GM23338 (cell line): ENCODE measurements around the gene SEL1L3. TPM values are rescaled to one million over a fixed set of nuclear protein-coding genes. Genes with fewer than 3 reads are reported as not detected.

Source experiments
- ATAC-seq: fragments of 200-7000 bp; cut with Tn5 transposase; 3 replicates; pipeline ENCODE4 v1.9.1; 2020
- DNase-seq: peaks from one replicate; pipeline ENCODE4 v3.0.0-alpha.2; 2015; ENCODE audit warnings: low spot score
- H2AFZ ChIP-seq: fragments of 200-600 bp; sonication (generic); 2 replicates; pipeline ENCODE4 v1.8.0; 2016; ENCODE audit warnings: antibody characterized with exemption, mild to moderate bottlenecking, moderate library complexity
- H3F3A ChIP-seq: fragments of 200-600 bp; sonication (generic); replicated peaks from 2 replicates; pipeline ENCODE4 v1.8.0; 2017; ENCODE audit warnings: antibody characterized with exemption, mixed run types, low read depth
- H3K27ac ChIP-seq: fragments of 200-600 bp; sonication (generic); 2 replicates; pipeline ENCODE4 v1.6.1; 2016; ENCODE audit warnings: low read depth
- H3K27me3 ChIP-seq: fragments of 200-600 bp; sonication (generic); 2 replicates; pipeline ENCODE4 v1.8.0; 2016; ENCODE audit warnings: mild to moderate bottlenecking, mixed run types, moderate library complexity; ENCODE audit not compliant: insufficient read depth
- H3K36me3 ChIP-seq: fragments of 200-600 bp; sonication (generic); 2 replicates; pipeline ENCODE4 v1.8.0; 2016; ENCODE audit warnings: mild to moderate bottlenecking; ENCODE audit not compliant: insufficient read depth
- H3K4me1 ChIP-seq: fragments of 200-600 bp; sonication (generic); 2 replicates; pipeline ENCODE4 v1.8.0; 2016; ENCODE audit warnings: mild to moderate bottlenecking, moderate library complexity; ENCODE audit not compliant: insufficient read depth
- H3K4me2 ChIP-seq: fragments of 200-600 bp; sonication (generic); 2 replicates; pipeline ENCODE4 v1.7.1; 2017; ENCODE audit warnings: mixed run types
- H3K4me3 ChIP-seq: fragments of 200-600 bp; sonication (generic); 2 replicates; pipeline ENCODE4 v1.6.1; 2016; ENCODE audit warnings: mixed run types
- H3K79me2 ChIP-seq: fragments of 200-600 bp; sonication (generic); replicated peaks from 2 replicates; pipeline ENCODE4 v1.8.0; 2017; ENCODE audit warnings: mild to moderate bottlenecking; ENCODE audit not compliant: insufficient read depth
- H3K9me2 ChIP-seq: fragments of 200-600 bp; sonication (generic); 2 replicates; pipeline ENCODE4 v1.8.0; 2017; ENCODE audit not compliant: insufficient read depth
- H4K20me1 ChIP-seq: fragments of 200-600 bp; sonication (generic); replicated peaks from 2 replicates; pipeline ENCODE4 v1.8.0; 2017; ENCODE audit warnings: mild to moderate bottlenecking; ENCODE audit not compliant: insufficient read depth
- H3K27ac Mint-ChIP-seq: 2 replicates; pipeline ENCODE4 v1.8.0; 2020; ENCODE audit warnings: inconsistent platforms, mild to moderate bottlenecking, moderate library complexity, mixed read lengths
- H3K27me3 Mint-ChIP-seq: 3 replicates; pipeline ENCODE4 v1.8.0; 2022; ENCODE audit warnings: low read depth, mild to moderate bottlenecking, moderate library complexity, mixed read lengths, inconsistent platforms; ENCODE audit not compliant: insufficient read depth, poor library complexity
- H3K36me3 Mint-ChIP-seq: 3 replicates; pipeline ENCODE4 v1.8.0; 2021; ENCODE audit warnings: low read depth, mild to moderate bottlenecking, inconsistent platforms, moderate library complexity, mixed read lengths
- H3K4me1 Mint-ChIP-seq: 3 replicates; pipeline ENCODE4 v1.8.0; 2020; ENCODE audit warnings: mild to moderate bottlenecking, inconsistent platforms, mixed read lengths
- H3K4me3 Mint-ChIP-seq: 3 replicates; pipeline ENCODE4 v1.8.0; 2021; ENCODE audit warnings: moderate library complexity, mild to moderate bottlenecking, inconsistent platforms, mixed read lengths
- H3K9me3 Mint-ChIP-seq: 3 replicates; pipeline ENCODE4 v1.8.0; 2020; ENCODE audit warnings: moderate library complexity, mild to moderate bottlenecking, inconsistent platforms, mixed read lengths
- CREB1 ChIP-seq: fragments of 250-450 bp; sonication (Bioruptor Pico); IDR thresholded peaks from 2 replicates; pipeline ENCODE4 v1.5.0; 2020; ENCODE audit warnings: low read depth, mild to moderate bottlenecking, moderate library complexity
- CTCF ChIP-seq, 2 experiments: fragments of 200-600 bp in 1 of 2; sonication (generic) in 1 of 2; conservative IDR thresholded peaks; 2 replicates each; pipeline versions ENCODE4 v1.5.1 to v1.6.1; 2016 to 2017; ENCODE audit warnings: antibody characterized with exemption in 2 of 2, low read depth in 2 of 2, mild to moderate bottlenecking in 2 of 2, moderate library complexity in 1 of 2
- ETS1 ChIP-seq: IDR thresholded peaks from 2 replicates; pipeline ENCODE4 v1.6.1; 2016; ENCODE audit warnings: antibody characterized with exemption
- EZH2 ChIP-seq: fragments of 200-600 bp; sonication (generic); IDR thresholded peaks from one replicate; pipeline ENCODE4 v1.8.0; 2017; ENCODE audit warnings: antibody characterized with exemption, mild to moderate bottlenecking, low read depth; ENCODE audit not compliant: unreplicated experiment
- EZH2phosphoT487 ChIP-seq: fragments of 200-600 bp; sonication (generic); IDR thresholded peaks from one replicate; pipeline ENCODE4 v1.8.1; 2018; ENCODE audit warnings: antibody characterized with exemption; ENCODE audit not compliant: unreplicated experiment
- JUNB ChIP-seq: IDR thresholded peaks from one replicate; pipeline ENCODE4 v1.6.1; 2016; ENCODE audit warnings: antibody characterized with exemption; ENCODE audit not compliant: unreplicated experiment
- NANOG ChIP-seq: IDR thresholded peaks from 2 replicates; pipeline ENCODE4 v1.6.1; 2016; ENCODE audit warnings: antibody characterized with exemption, borderline replicate concordance
- POLR2AphosphoS5 ChIP-seq: IDR thresholded peaks from 2 replicates; pipeline ENCODE4 v1.6.1; 2016; ENCODE audit warnings: antibody characterized with exemption, low read depth
- REST ChIP-seq: IDR thresholded peaks from one replicate; pipeline ENCODE4 v1.6.1; 2018; ENCODE audit warnings: antibody characterized with exemption; ENCODE audit not compliant: unreplicated experiment
- STAT1 ChIP-seq: IDR thresholded peaks from one replicate; pipeline ENCODE4 v1.6.1; 2016; ENCODE audit warnings: antibody characterized with exemption; ENCODE audit not compliant: unreplicated experiment
- ZNF114 ChIP-seq: fragments of 250-450 bp; sonication (Bioruptor Pico); IDR thresholded peaks from 2 replicates; pipeline ENCODE4 v1.5.0; 2020; ENCODE audit warnings: mild to moderate bottlenecking, moderate library complexity
- ZNF331 ChIP-seq: fragments of 250-450 bp; sonication (Bioruptor Pico); IDR thresholded peaks from 2 replicates; pipeline ENCODE4 v1.5.0; 2020; ENCODE audit warnings: low read depth, mild to moderate bottlenecking, moderate library complexity
- ZNF462 ChIP-seq: fragments of 250-450 bp; sonication (Bioruptor Pico); IDR thresholded peaks from 2 replicates; pipeline ENCODE4 v1.5.0; 2020; ENCODE audit warnings: mild to moderate bottlenecking, moderate library complexity
- polyA plus RNA-seq: library from polyadenylated mRNA; unstranded; fragments of >200 nt; fragmentation: Nextera tagmentation; extraction: Ambion mirVana; gene quantifications from 2 replicates; pipeline ENCODE4 v1.2.1, GENCODE V29; 2016
- total RNA-seq: library from RNA; depleted of rRNA; stranded (reverse); fragments of >200 nt; shearing (Covaris generic); gene quantifications from 2 replicates; pipeline ENCODE4 v1.2.3, GENCODE V29; 2014

SEL1L3 gene
- total and polyA plus RNA-seq, 2 experiments from 2014 or later, result 17.1 to 61.7 TPM

- Histone ChIP-seq H3K27ac (no peak overlapping the region), H3K27me3 (no peaks in the 10 kb centered on the region), H3K4me3 (no peak overlapping the region), H3K79me2 (no peaks in the 10 kb centered on the region), H3K4me1 (no peaks in the 10 kb centered on the region), H3F3A (0 out of 2 replicates have a peak, but pooled peaks cover 6% of the 10 kb centered on the region), H3K4me2 (no peak overlapping the region), H3K36me3 (peaks cover 12% of the 10 kb centered on the region), H4K20me1 (no peaks in the 10 kb centered on the region), H2AFZ (no peak overlapping the region), H3K9me2 (no peaks in the 10 kb centered on the region)
- Mint-ChIP-seq H3K4me1 (no peaks in the 10 kb centered on the region), H3K9me3 (no peaks in the 10 kb centered on the region), H3K36me3 (peaks cover 53% of the 10 kb centered on the region), H3K27ac (no peak overlapping the region), H3K4me3 (no peak overlapping the region), H3K27me3 (peaks cover 2% of the 10 kb centered on the region)
- ATAC-seq, result no peak
- no peak for TF ChIP-seq STAT1
- no peak for TF ChIP-seq EZH2
- no peak for TF ChIP-seq ZNF331
- no peak for TF ChIP-seq CTCF (conservative IDR thresholded peaks at IDR 0.05; ENCODE audit: low read depth in 2 of 2)
- TF ChIP-seq REST, result no peak
- no peak for TF ChIP-seq NANOG
- no peak for TF ChIP-seq CREB1
- TF ChIP-seq ETS1, result no peak
- TF ChIP-seq ZNF462 (CRISPR knock-in tag), result no peak
- TF ChIP-seq ZNF114, result no peak
- no peak for TF ChIP-seq POLR2AphosphoS5
- TF ChIP-seq EZH2phosphoT487, result no peak
- TF ChIP-seq JUNB, result no peak
- no peak for DNase-seq
Observed at GRCh38 chr4:25757452-25757851, 105.3 kb downstream of the SEL1L3 start.
